GM13977 (cell line): ENCODE data around the gene TOR1AIP2.
"Not testable (repeated sequence)": the region's sequence is repeated elsewhere in the genome, so short reads cannot be mapped to it uniquely, and the experiment has no call there.

ENCODE experiments used
- DNase-seq: peaks from one replicate; pipeline ENCODE4 v3.0.0; 2012; ENCODE audit warnings: low spot score
- CTCF ChIP-seq: IDR thresholded peaks from 2 replicates; pipeline ENCODE4 v1.5.1; 2012; ENCODE audit warnings: mild to moderate bottlenecking, control low read depth; ENCODE audit not compliant: insufficient read depth; ENCODE audit errors: extremely low read depth, missing control alignments
- in situ Hi-C: fragments of 300-500 bp; cut with MboI; formaldehyde crosslinking; loops from one replicate; pipeline ENCODE4 v1.12.0; 2022; ENCODE audit warnings: low sequenced_read_pairs, low pct_unique_long_range_greater_than_20kb, mixed read lengths, inconsistent platforms; ENCODE audit not compliant: unreplicated experiment

TOR1AIP2 gene

GRCh38 chr1:179867493-179868330, 9.9 kb downstream of the TOR1AIP2 start:
- DNase-seq, result peak; percentile 51
- peak; percentile 67 for TF ChIP-seq CTCF
- in situ Hi-C loops, result loop anchor here (25.0 kb wide), 1 partner anchor 195 kb away; no protein-coding TSS in a partner anchor

GRCh38 chr1:179866616-179867015, 11.0 kb downstream of the TOR1AIP2 start:
- no peak for TF ChIP-seq CTCF
- no peak for DNase-seq
- in situ Hi-C loops, result loop anchor here (25.0 kb wide), 1 partner anchor 196 kb away; no protein-coding TSS in a partner anchor

- no peak for DNase-seq
- no peak for TF ChIP-seq CTCF
- in situ Hi-C loops, result loop anchor here (25.0 kb wide), 1 partner anchor 197 kb away; no protein-coding TSS in a partner anchor
Observed at GRCh38 chr1:179865377-179865776, 12.2 kb downstream of the TOR1AIP2 start.

GRCh38 chr1:179860652-179861051, 17.0 kb downstream of the TOR1AIP2 start:
- TF ChIP-seq CTCF, result no peak
- in situ Hi-C loops, result loop anchor here (25.0 kb wide), 1 partner anchor 202 kb away; no protein-coding TSS in a partner anchor
- no peak for DNase-seq

DNA sequence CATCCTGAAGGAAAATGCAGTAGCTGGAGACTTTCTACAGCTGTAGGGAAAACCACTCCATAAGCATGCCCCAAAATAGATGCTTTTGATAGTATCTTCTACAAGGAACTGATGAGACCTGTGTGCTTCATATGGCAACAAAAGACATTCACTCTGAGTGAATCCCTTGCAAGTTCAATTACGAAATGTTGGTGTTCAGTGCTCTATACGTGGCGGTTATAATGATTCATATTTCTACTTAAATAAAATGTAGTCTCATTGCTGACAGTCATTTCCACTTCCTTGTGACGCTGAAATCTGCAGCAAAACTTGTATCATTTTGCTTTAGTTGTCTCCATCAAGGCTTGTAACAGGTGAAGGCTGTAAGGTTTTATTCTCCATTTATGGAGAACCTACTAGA, 20.6 kb downstream of the TOR1AIP2 start:
- TF ChIP-seq CTCF, result no peak
- no peak for DNase-seq
- in situ Hi-C loops, result loop anchor here (25.0 kb wide), 1 partner anchor 205 kb away; no protein-coding TSS in a partner anchor

GRCh38 chr1:179856296-179856695, 21.3 kb downstream of the TOR1AIP2 start:
- in situ Hi-C loops, result loop anchor here (25.0 kb wide), 1 partner anchor 206 kb away; no protein-coding TSS in a partner anchor
- no peak for DNase-seq
- no peak for TF ChIP-seq CTCF

GRCh38 chr1:179855831-179856230, 21.8 kb downstream of the TOR1AIP2 start:
- not testable (repeated sequence) for DNase-seq
- in situ Hi-C loops, result loop anchor here (25.0 kb wide), 1 partner anchor 206 kb away; no protein-coding TSS in a partner anchor
